HG02759 (cell line): Measurements from ENCODE around the gene HPCAL1.

Source experiments
- ATAC-seq: cut with Tn5 transposase; IDR thresholded peaks from one replicate; pipeline ENCODE4 v1.9.1; 2021; ENCODE audit warnings: mild to moderate bottlenecking, moderate library complexity; ENCODE audit not compliant: unreplicated experiment

The HPCAL1 gene

GRCh38 chr2:10332402-10333246, 29.9 kb downstream of the HPCAL1 start:
- ATAC-seq = no peak

DNA sequence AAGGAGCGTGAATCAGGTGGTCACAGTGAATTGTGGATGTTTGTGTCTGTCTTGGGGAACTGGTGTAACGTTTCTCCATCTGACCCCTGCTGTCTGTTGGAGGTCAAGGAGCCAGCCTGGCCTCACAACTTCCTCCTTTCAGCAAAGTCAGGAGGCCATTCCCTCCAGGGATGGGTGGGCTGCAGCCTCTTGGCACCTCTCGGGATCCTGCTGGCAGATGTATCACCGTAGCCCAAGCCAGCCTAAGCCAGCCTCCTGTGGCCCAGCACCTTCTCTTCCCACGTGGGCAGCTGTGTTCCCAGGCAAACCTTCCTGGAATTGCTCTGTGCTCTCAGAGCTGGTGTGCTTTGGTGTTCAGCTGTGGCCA, 30.5 kb downstream of the HPCAL1 start:
- ATAC-seq = no peak

- ATAC-seq = no peak
Observed at GRCh38 chr2:10333966-10334365, 31.3 kb downstream of the HPCAL1 start.

DNA sequence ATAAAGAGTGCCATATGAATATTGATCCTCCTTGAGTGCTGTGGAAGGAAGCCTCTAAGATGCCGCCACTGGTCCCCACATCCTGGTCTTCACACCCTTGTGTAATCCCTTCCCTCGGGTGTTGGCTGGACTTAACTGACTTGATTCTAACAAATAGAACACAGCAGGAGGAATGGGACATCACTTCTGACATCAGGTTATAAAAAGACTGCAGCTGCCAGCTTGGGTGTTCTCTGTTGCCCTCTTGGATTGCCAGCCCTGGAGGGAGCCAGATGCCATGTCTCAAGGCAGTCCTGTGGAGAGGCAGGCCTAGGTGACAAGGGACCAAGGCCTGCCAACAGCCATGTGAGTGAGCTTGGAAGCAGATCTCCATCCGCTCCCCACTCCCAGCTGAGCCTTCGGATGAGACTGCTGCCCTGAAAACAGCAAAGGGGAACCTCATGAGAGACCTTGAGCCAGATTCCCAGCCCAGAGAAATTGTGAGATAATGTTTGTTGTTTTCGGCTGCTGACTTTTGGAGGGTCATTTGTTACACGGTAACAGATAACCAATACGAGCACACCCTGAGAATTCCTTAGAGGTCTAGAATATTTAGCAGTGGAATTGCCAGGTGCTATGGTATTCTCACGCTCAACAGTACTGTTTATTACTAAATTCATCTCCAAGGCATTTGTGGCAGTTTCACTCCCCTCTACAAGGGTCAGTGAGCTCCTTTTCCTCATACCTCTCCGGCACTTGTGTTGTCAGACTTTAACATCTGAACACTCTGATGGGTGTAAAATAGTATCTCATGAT, 32.5 kb downstream of the HPCAL1 start:
- no peak for ATAC-seq

- ATAC-seq = no peak
Observed at GRCh38 chr2:10336283-10336682, 33.6 kb downstream of the HPCAL1 start.

DNA sequence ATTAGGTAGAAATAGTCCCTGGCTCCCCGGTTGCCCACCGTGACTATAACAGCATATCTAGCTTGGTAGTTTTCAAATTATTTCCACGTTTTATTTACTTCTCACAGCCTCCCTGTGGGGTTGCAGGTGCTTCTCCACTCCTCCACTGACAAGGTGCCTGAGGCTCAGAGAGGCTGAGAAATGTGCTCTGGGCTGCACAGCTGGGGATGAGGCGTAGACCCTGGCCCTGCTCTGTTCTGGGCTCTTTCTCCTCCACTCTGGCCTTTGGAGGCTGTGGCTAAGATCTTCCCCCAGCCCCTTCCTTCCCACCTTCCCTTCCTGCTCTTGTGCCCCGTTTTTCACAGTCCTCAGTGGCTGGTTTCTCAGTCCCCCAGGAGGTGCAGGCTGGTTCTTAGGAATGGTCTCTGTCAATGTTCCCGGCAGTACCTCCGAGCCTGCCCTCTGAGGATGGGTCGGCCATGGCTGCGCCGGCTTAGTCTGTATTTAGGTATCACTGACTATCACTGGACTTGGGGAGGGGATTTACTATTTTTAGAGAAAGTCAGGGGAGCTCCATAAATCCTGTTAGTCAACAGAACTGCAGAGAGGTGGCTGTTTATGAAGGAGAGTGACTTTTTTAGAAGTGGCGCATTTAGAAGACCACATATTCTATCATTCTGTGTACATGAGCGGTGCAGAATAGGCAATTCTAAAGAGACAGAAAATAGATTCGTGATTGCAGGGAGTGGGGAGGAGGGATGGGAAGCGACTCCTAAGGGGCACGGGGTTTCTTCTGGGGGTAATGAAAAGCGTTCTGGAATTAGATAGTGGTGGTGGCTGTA, 35.0 kb downstream of the HPCAL1 start:
- no peak for ATAC-seq

- ATAC-seq = no peak
Observed at GRCh38 chr2:10338270-10339188, 35.8 kb downstream of the HPCAL1 start.

GRCh38 chr2:10339647-10340592, 37.2 kb downstream of the HPCAL1 start:
- ATAC-seq = no peak

- no peak for ATAC-seq
Observed at GRCh38 chr2:10340593-10340975, 37.9 kb downstream of the HPCAL1 start.

- ATAC-seq = no peak
Observed at GRCh38 chr2:10341193-10341592, 38.5 kb downstream of the HPCAL1 start.

GRCh38 chr2:10342245-10342951, 39.7 kb downstream of the HPCAL1 start:
- no peak for ATAC-seq

DNA sequence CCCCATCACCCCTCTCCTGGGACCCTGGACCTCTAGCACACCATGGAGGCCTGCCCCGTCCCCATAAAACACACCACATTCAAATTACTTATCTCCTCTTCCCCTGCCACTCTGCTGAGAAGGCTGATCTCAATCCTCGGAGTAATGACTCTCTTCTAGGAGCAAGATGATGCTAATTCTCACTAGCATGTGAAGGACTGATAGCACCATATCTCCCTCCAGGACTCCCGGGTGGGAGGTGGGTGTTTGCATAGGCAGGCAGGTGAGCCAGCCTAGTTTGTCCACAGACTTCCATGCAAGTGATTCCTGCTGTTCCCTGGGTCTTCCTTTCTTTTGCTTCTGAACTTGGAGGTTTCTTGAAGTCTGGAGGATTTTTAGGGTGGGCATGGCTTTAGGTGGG, 40.5 kb downstream of the HPCAL1 start:
- no peak for ATAC-seq

DNA sequence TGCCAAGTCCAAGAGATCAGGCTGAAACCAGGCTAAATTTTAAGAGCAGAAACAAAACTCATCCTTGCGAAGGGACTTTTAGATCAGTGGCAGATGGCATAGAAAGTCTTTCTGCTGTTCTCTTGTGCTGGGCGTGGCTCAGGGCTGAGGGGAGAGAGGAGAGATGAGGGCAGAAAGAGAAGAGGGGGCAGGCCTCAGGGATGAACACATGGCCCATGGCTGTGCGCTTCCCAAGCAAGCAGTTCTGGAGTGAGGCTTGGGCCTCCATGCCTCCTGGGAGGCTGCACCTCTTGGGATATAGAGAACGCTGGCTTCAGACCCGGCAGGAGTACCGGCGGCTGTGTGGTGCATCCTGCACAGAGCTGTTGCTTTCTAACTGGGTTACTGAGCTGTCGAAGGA, 41.0 kb downstream of the HPCAL1 start:
- ATAC-seq = no peak

- no peak for ATAC-seq
Observed at GRCh38 chr2:10344105-10345066, 41.7 kb downstream of the HPCAL1 start.

DNA sequence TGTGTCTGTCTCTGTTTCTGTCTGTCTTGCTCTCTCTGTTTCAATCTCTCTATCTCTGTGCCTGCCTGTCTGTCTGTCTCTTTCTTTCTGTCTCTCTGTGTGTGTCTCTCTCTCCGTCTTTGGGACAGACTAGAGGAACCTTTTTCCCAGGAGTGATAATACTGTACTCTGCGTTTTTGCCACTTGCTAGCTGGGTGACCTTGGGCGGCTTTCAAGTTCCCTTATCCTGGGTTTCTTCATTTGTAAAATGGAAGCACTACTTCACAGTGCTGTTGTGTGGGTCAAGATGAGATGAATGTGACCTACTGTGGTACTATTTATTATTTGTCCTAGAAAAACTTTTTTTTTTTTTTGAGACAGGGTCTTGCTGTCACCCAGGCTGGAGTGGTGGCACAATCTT, 42.4 kb downstream of the HPCAL1 start:
- ATAC-seq = no peak

DNA sequence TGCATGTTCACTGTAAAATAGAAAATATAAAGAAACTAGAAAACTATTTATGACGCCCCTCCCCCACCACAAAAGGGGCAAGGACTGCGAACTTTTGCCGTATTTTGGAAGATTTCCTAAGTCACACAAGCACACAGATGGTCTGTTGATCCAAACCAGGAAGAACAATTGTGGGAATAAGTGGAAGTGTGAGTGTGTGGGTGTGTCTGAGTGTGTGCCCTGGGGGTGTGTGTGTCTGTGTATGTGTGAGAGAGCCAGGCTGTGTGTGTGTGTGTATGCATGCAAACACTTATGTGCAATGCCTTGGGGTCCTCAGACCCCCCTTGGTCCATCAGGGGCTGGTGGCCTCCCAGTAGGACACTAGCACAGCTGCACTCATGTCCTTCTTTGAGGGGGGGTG, 43.1 kb downstream of the HPCAL1 start:
- no peak for ATAC-seq

GRCh38 chr2:10346929-10347561, 44.3 kb downstream of the HPCAL1 start:
- ATAC-seq = no peak
